ENCODE data around the gene C1QTNF5.

C1QTNF5 gene

DNA sequence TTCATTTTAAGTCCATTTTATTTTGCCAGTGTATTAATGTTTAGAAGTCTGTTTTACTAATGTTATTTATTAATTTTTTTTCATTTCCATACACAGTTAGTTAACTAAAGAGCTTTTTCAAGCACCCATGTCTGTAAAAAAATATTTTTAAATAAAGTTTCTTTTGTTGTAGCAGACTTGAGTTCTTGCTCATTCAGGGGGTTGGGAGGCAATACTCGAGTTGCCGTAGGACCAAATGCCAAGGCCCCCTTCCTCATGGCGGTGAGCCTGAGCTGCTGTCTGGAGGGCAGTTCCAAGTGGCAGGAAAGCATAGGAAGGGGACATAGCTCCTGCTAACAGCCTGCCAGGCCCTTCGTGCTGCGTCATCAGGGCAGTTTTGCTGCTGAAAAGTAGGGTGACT, 32.7 kb downstream of the C1QTNF5 start:
- Histone ChIP-seq H3K27me3 (ENCODE audit: insufficient read depth, low read length) (no peaks in the 10 kb centered on the region), H3K4me3 (ENCODE audit: low read length) (no peak overlapping the region), H3K9ac (ENCODE audit: low read depth, low read length) (no peak overlapping the region), H3K9me3 (ENCODE audit: insufficient read depth, low read depth, low read length) (no peaks in the 10 kb centered on the region), H3K27ac (ENCODE audit: low read depth, low read length) (no peak overlapping the region), H3K4me1 (ENCODE audit: insufficient read depth, low read length) (peaks cover 3% of the 10 kb centered on the region; the same call in 1 of the 2 replicates), H3K36me3 (ENCODE audit: insufficient read depth, low read length) (peaks cover 68% of the 10 kb centered on the region)
- 87% methylated on average over 5 of the region's 5 CpGs for WGBS

- Histone ChIP-seq H3K9me3 (ENCODE audit: insufficient read depth, low read depth, low read length) (no peaks in the 10 kb centered on the region), H3K4me1 (ENCODE audit: insufficient read depth, low read length) (peaks cover 3% of the 10 kb centered on the region; the same call in 1 of the 2 replicates), H3K27me3 (ENCODE audit: insufficient read depth, low read length) (no peaks in the 10 kb centered on the region), H3K4me3 (ENCODE audit: low read length) (no peak overlapping the region), H3K27ac (ENCODE audit: low read depth, low read length) (no peak overlapping the region), H3K36me3 (ENCODE audit: insufficient read depth, low read length) (peaks cover 68% of the 10 kb centered on the region), H3K9ac (ENCODE audit: low read depth, low read length) (no peak overlapping the region)
- 60% methylated on average over 1 of the region's 1 CpG for WGBS
Observed at GRCh38 chr11:119307219-119307618, 33.5 kb downstream of the C1QTNF5 start.

- WGBS = 90% methylated on average over 5 of the region's 5 CpGs
- Histone ChIP-seq H3K9ac (ENCODE audit: low read depth, low read length) (no peak overlapping the region), H3K27ac (ENCODE audit: low read depth, low read length) (peak overlapping the region; percentile 5; the same call in 1 of the 2 replicates), H3K27me3 (ENCODE audit: insufficient read depth, low read length) (no peaks in the 10 kb centered on the region), H3K9me3 (ENCODE audit: insufficient read depth, low read depth, low read length) (no peaks in the 10 kb centered on the region), H3K4me1 (ENCODE audit: insufficient read depth, low read length) (peaks cover 3% of the 10 kb centered on the region; the same call in 1 of the 2 replicates), H3K36me3 (ENCODE audit: insufficient read depth, low read length) (peaks cover 71% of the 10 kb centered on the region), H3K4me3 (ENCODE audit: low read length) (no peak overlapping the region)
Observed at GRCh38 chr11:119306373-119306890, 34.3 kb downstream of the C1QTNF5 start.

DNA sequence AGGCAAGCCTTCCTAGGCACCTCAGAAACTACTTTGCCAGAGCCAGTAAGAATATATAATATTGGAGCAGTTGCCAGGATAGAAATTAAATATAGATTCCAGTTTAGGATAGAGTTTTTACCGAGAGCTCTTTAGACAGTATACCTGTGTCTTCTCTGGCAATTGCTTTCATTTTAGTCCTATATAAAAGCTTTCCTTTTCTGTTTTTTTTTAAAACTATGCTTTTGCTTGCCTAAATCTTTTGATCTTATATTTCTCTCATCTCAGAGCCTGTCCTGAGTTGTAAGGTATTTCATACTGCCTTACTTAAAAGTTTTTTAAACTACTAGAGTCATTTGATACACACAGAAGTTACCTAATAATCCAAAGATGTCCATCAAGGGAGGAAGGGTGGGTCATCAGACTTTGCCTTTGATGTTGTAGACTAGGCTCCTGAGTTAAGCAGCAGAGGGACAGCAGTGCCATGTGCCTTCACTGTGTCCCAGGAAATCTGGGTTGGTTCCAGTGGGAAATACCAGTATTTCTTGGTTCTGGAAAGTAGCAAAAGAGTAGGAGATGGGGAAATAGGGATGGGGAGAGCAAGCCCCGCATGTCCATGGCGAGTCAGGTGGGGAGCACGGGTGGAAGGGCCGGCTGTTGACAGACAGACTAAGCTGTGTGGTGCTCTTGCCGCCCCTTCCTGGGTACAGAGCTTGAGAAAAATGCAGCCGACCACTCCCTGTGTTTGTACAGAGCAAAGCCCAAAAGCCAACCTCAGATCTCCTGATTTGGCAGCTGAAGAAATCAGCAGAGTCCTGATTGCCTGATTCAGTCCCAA, 34.9 kb downstream of the C1QTNF5 start:
- Histone ChIP-seq H3K4me1 (ENCODE audit: insufficient read depth, low read length) (peaks cover 3% of the 10 kb centered on the region; the same call in 1 of the 2 replicates), H3K36me3 (ENCODE audit: insufficient read depth, low read length) (peaks cover 74% of the 10 kb centered on the region), H3K4me3 (ENCODE audit: low read length) (no peak overlapping the region), H3K27me3 (ENCODE audit: insufficient read depth, low read length) (no peaks in the 10 kb centered on the region), H3K27ac (ENCODE audit: low read depth, low read length) (no peak overlapping the region), H3K9me3 (ENCODE audit: insufficient read depth, low read depth, low read length) (no peaks in the 10 kb centered on the region), H3K9ac (ENCODE audit: low read depth, low read length) (no peak overlapping the region)
- WGBS = 91% methylated on average over 7 of the region's 7 CpGs

- WGBS = 91% methylated on average over 5 of the region's 5 CpGs
- H3K36me3 ChIP-seq (ENCODE audit: insufficient read depth, low read length) = peaks cover 77% of the 10 kb centered on the region
Observed at GRCh38 chr11:119303227-119303718, 37.4 kb downstream of the C1QTNF5 start.

GRCh38 chr11:119300198-119300964, 40.3 kb downstream of the C1QTNF5 start:
- H3K9me3 ChIP-seq (ENCODE audit: insufficient read depth, low read depth, low read length) = no peaks in the 10 kb centered on the region
- 100% methylated on average over 3 of the region's 3 CpGs for WGBS
- H3K27me3 ChIP-seq (ENCODE audit: insufficient read depth, low read length) = no peaks in the 10 kb centered on the region
- no peak overlapping the region for H3K4me3 ChIP-seq (ENCODE audit: low read length)
- peaks cover 90% of the 10 kb centered on the region for H3K36me3 ChIP-seq (ENCODE audit: insufficient read depth, low read length)
- no peaks in the 10 kb centered on the region for H3K4me1 ChIP-seq (ENCODE audit: insufficient read depth, low read length)
- no peak overlapping the region for H3K9ac ChIP-seq (ENCODE audit: low read depth, low read length)
- H3K27ac ChIP-seq (ENCODE audit: low read depth, low read length) = no peak overlapping the region

More at GRCh38 chr11:119303227-119303718, 37.4 kb downstream of the C1QTNF5 start:
- no peaks in the 10 kb centered on the region for H3K9me3 ChIP-seq (ENCODE audit: insufficient read depth, low read depth, low read length)
- H3K4me3 ChIP-seq (ENCODE audit: low read length) = no peak overlapping the region
- H3K9ac ChIP-seq (ENCODE audit: low read depth, low read length) = no peak overlapping the region
- H3K27ac ChIP-seq (ENCODE audit: low read depth, low read length) = no peak overlapping the region
- H3K4me1 ChIP-seq (ENCODE audit: insufficient read depth, low read length) = peaks cover 3% of the 10 kb centered on the region; the same call in 1 of the 2 replicates
- H3K27me3 ChIP-seq (ENCODE audit: insufficient read depth, low read length) = no peaks in the 10 kb centered on the region

DNA sequence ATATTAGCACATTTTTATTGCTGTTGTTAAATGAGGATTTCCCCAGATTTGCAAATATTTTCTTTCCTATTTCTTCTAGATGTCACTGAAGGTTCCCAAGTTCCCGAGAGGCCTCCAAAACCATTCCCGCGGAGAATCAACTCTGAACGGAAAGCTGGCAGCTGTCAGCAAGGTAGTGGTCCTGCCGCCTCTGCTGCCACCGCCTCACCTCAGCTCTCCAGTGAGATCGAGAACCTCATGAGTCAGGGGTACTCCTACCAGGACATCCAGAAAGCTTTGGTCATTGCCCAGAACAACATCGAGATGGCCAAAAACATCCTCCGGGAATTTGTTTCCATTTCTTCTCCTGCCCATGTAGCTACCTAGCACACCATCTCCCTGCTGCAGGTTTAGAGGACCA, 41.3 kb downstream of the C1QTNF5 start:
- H3K4me3 ChIP-seq (ENCODE audit: low read length) = no peak overlapping the region
- WGBS = 93% methylated on average over 9 of the region's 9 CpGs
- peaks cover 93% of the 10 kb centered on the region for H3K36me3 ChIP-seq (ENCODE audit: insufficient read depth, low read length)
- H3K27ac ChIP-seq (ENCODE audit: low read depth, low read length) = no peak overlapping the region
- no peaks in the 10 kb centered on the region for H3K27me3 ChIP-seq (ENCODE audit: insufficient read depth, low read length)
- H3K4me1 ChIP-seq (ENCODE audit: insufficient read depth, low read length) = no peaks in the 10 kb centered on the region
- no peaks in the 10 kb centered on the region for H3K9me3 ChIP-seq (ENCODE audit: insufficient read depth, low read depth, low read length)
- no peak overlapping the region for H3K9ac ChIP-seq (ENCODE audit: low read depth, low read length)

DNA sequence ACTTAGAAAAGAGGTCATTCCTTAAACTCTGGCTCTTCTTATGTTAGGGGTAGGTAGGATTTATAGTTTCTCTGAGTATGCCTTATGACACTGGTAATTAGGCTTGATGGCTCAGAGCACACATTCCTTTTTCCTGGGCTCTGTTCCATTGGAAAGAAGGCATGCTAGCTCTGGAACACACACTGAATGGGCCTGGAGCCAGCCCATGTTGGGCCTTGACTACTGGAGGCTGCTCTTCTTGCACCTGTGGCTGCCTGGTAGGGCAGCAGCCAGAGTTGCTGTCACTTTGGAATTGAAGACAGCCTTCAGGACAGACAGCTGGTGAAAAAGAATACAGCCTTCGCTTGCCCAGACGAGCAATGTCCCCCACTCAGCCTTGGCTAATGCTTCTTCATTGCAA, 42.0 kb downstream of the C1QTNF5 start:
- H3K27me3 ChIP-seq (ENCODE audit: insufficient read depth, low read length) = no peaks in the 10 kb centered on the region
- H3K36me3 ChIP-seq (ENCODE audit: insufficient read depth, low read length) = peaks cover 89% of the 10 kb centered on the region
- WGBS = 89% methylated on average over 2 of the region's 2 CpGs
- H3K4me3 ChIP-seq (ENCODE audit: low read length) = no peak overlapping the region
- H3K9ac ChIP-seq (ENCODE audit: low read depth, low read length) = no peak overlapping the region
- H3K27ac ChIP-seq (ENCODE audit: low read depth, low read length) = no peak overlapping the region
- H3K4me1 ChIP-seq (ENCODE audit: insufficient read depth, low read length) = no peaks in the 10 kb centered on the region
- H3K9me3 ChIP-seq (ENCODE audit: insufficient read depth, low read depth, low read length) = no peaks in the 10 kb centered on the region

- Histone ChIP-seq H3K9me3 (ENCODE audit: insufficient read depth, low read depth, low read length) (no peaks in the 10 kb centered on the region), H3K4me1 (ENCODE audit: insufficient read depth, low read length) (no peaks in the 10 kb centered on the region), H3K36me3 (ENCODE audit: insufficient read depth, low read length) (peaks cover 84% of the 10 kb centered on the region), H3K27me3 (ENCODE audit: insufficient read depth, low read length) (no peaks in the 10 kb centered on the region), H3K27ac (ENCODE audit: low read depth, low read length) (no peak overlapping the region), H3K9ac (ENCODE audit: low read depth, low read length) (no peak overlapping the region), H3K4me3 (ENCODE audit: low read length) (no peak overlapping the region)
- WGBS = 94% methylated on average over 3 of the region's 3 CpGs
Observed at GRCh38 chr11:119297938-119298337, 42.7 kb downstream of the C1QTNF5 start.

DNA sequence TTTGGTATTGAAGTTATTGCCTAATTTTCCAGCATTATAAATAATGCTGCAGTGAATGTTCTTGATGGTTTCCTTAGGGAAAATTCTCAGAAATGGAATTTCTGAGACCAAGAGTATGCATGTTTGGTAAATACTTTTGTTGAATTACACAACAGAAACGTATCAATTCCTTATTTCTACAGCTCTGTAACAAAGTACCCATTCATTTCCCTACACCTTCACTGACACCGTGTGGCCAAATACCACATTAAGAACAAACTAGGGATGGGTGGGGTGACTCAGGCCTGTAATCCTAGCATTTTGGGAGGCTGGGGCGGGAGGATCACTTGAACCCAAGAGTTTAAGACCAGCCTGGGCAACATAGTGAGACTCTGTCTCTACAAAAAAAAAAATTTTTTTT, 45.5 kb downstream of the C1QTNF5 start:
- peaks cover 70% of the 10 kb centered on the region for H3K36me3 ChIP-seq (ENCODE audit: insufficient read depth, low read length)
- H3K4me1 ChIP-seq (ENCODE audit: insufficient read depth, low read length) = no peaks in the 10 kb centered on the region
- H3K4me3 ChIP-seq (ENCODE audit: low read length) = no peak overlapping the region
- peaks cover 4% of the 10 kb centered on the region; the same call in 1 of the 2 replicates for H3K9me3 ChIP-seq (ENCODE audit: insufficient read depth, low read depth, low read length)
- H3K9ac ChIP-seq (ENCODE audit: low read depth, low read length) = no peak overlapping the region
- no peak overlapping the region for H3K27ac ChIP-seq (ENCODE audit: low read depth, low read length)
- no peaks in the 10 kb centered on the region for H3K27me3 ChIP-seq (ENCODE audit: insufficient read depth, low read length)
- 85% methylated on average over 3 of the region's 3 CpGs for WGBS

- no peaks in the 10 kb centered on the region for H3K4me1 ChIP-seq (ENCODE audit: insufficient read depth, low read length)
- H3K9me3 ChIP-seq (ENCODE audit: insufficient read depth, low read depth, low read length) = peaks cover 4% of the 10 kb centered on the region; the same call in 1 of the 2 replicates
- no peak overlapping the region for H3K27ac ChIP-seq (ENCODE audit: low read depth, low read length)
- 94% methylated on average over 3 of the region's 3 CpGs for WGBS
- no peaks in the 10 kb centered on the region for H3K27me3 ChIP-seq (ENCODE audit: insufficient read depth, low read length)
- H3K9ac ChIP-seq (ENCODE audit: low read depth, low read length) = no peak overlapping the region
- peaks cover 66% of the 10 kb centered on the region for H3K36me3 ChIP-seq (ENCODE audit: insufficient read depth, low read length)
- no peak overlapping the region for H3K4me3 ChIP-seq (ENCODE audit: low read length)
Observed at GRCh38 chr11:119293461-119293860, 47.2 kb downstream of the C1QTNF5 start.

Data from HUES64 (cell line).